ENCODE results near the gene SMARCAD1. TPM values are rescaled to one million over a fixed set of nuclear protein-coding genes. Genes with fewer than 3 reads are reported as not detected.
"Not testable (repeated sequence)": the region's sequence is repeated elsewhere in the genome, so short reads cannot be mapped to it uniquely, and the experiment has no call there.

Gene SMARCAD1
- total RNA-seq, 2 donors from 2014 or later = 8.2 to 10.8 TPM

GRCh38 chr4:94276204-94276603 lies 68.5 kb downstream of the SMARCAD1 start:
- peaks cover 69% of the 10 kb centered on the region for H3K36me3 ChIP-seq
- TF ChIP-seq CTCF (IDR thresholded peaks at IDR 0.05) = no peak
- H3K27me3 ChIP-seq = no peaks in the 10 kb centered on the region
- H3K9me3 ChIP-seq = no peaks in the 10 kb centered on the region
- H3K27ac ChIP-seq = no peak overlapping the region
- no peak overlapping the region for H3K4me3 ChIP-seq
- H3K4me1 ChIP-seq = no peaks in the 10 kb centered on the region
- DNase-seq (ENCODE audit: low spot score) = no peak

GRCh38 chr4:94277534-94277933 lies 69.9 kb downstream of the SMARCAD1 start:
- Histone ChIP-seq H3K27me3 (no peaks in the 10 kb centered on the region), H3K4me3 (no peak overlapping the region), H3K4me1 (no peaks in the 10 kb centered on the region), H3K9me3 (no peaks in the 10 kb centered on the region), H3K36me3 (peaks cover 75% of the 10 kb centered on the region), H3K27ac (no peak overlapping the region)
- TF ChIP-seq CTCF (IDR thresholded peaks at IDR 0.05) = no peak
- no peak for DNase-seq (ENCODE audit: low spot score)

- DNase-seq (ENCODE audit: low spot score) = no peak
- H3K4me3 ChIP-seq = no peak overlapping the region
- peaks cover 75% of the 10 kb centered on the region for H3K36me3 ChIP-seq
- H3K9me3 ChIP-seq = no peaks in the 10 kb centered on the region
- no peak for TF ChIP-seq CTCF (IDR thresholded peaks at IDR 0.05)
- no peaks in the 10 kb centered on the region for H3K4me1 ChIP-seq
- no peak overlapping the region for H3K27ac ChIP-seq
- H3K27me3 ChIP-seq = no peaks in the 10 kb centered on the region
Observed at GRCh38 chr4:94278781-94279180, 71.1 kb downstream of the SMARCAD1 start.

- no peak overlapping the region for H3K27ac ChIP-seq
- no peaks in the 10 kb centered on the region for H3K9me3 ChIP-seq
- H3K4me3 ChIP-seq = no peak overlapping the region
- TF ChIP-seq CTCF (IDR thresholded peaks at IDR 0.05) = no peak
- no peaks in the 10 kb centered on the region for H3K27me3 ChIP-seq
- H3K36me3 ChIP-seq = peaks cover 50% of the 10 kb centered on the region
- H3K4me1 ChIP-seq = no peaks in the 10 kb centered on the region
- no peak for DNase-seq (ENCODE audit: low spot score)
Observed at GRCh38 chr4:94284889-94285288, 77.2 kb downstream of the SMARCAD1 start.

GRCh38 chr4:94285666-94286065 lies 78.0 kb downstream of the SMARCAD1 start:
- H3K4me1 ChIP-seq = no peaks in the 10 kb centered on the region
- no peaks in the 10 kb centered on the region for H3K9me3 ChIP-seq
- no peaks in the 10 kb centered on the region for H3K27me3 ChIP-seq
- no peak overlapping the region for H3K4me3 ChIP-seq
- DNase-seq (ENCODE audit: low spot score) = no peak
- H3K27ac ChIP-seq = no peak overlapping the region
- peaks cover 42% of the 10 kb centered on the region for H3K36me3 ChIP-seq
- no peak for TF ChIP-seq CTCF (IDR thresholded peaks at IDR 0.05)

GRCh38 chr4:94290245-94290644 lies 82.6 kb downstream of the SMARCAD1 start:
- Histone ChIP-seq H3K4me1 (no peaks in the 10 kb centered on the region), H3K9me3 (no peaks in the 10 kb centered on the region), H3K27ac (no peak overlapping the region), H3K4me3 (no peak overlapping the region), H3K27me3 (no peaks in the 10 kb centered on the region), H3K36me3 (peaks cover 16% of the 10 kb centered on the region)
- DNase-seq (ENCODE audit: low spot score) = no peak
- no peak for TF ChIP-seq CTCF (IDR thresholded peaks at IDR 0.05)

- not testable (repeated sequence) for DNase-seq (ENCODE audit: low spot score); H3K9me3 ChIP-seq; H3K27me3 ChIP-seq; H3K27ac ChIP-seq; H3K36me3 ChIP-seq; H3K4me3 ChIP-seq; H3K4me1 ChIP-seq
Observed at GRCh38 chr4:94293981-94294380, 86.3 kb downstream of the SMARCAD1 start.

GRCh38 chr4:94295473-94295872 lies 87.8 kb downstream of the SMARCAD1 start:
- H3K27me3 ChIP-seq; H3K4me1 ChIP-seq; DNase-seq (ENCODE audit: low spot score); H3K27ac ChIP-seq; H3K9me3 ChIP-seq; H3K36me3 ChIP-seq; H3K4me3 ChIP-seq: not testable (repeated sequence)

Measured in right atrium auricular region (tissue), 2 donors.